Ascending aorta (tissue), 2 donors: ENCODE data around the gene GNA15. TPM values are rescaled to one million over a fixed set of nuclear protein-coding genes. Genes with fewer than 3 reads are reported as not detected.
A peak's percentile ranks its signal among the peaks of the same experiment; 100 is the strongest.

Source experiments
- DNase-seq, 2 donors: peaks; one replicate each; pipeline ENCODE4 v3.0.0-alpha.2; 2019; ENCODE audit warnings: low spot score in 2 of 2
- H3K27ac ChIP-seq, 2 donors: fragments of 200-600 bp; sonication (generic); one replicate each; pipeline ENCODE4 v1.5.1; 2016 to 2017; ENCODE audit warnings: mild to moderate bottlenecking in 1 of 2
- H3K27me3 ChIP-seq: fragments of 200-600 bp; sonication (generic); one replicate; pipeline ENCODE4 v1.5.1; 2017
- H3K36me3 ChIP-seq, 2 donors: fragments of 200-600 bp; sonication (generic); one replicate each; pipeline ENCODE4 v1.5.1; 2016
- H3K4me1 ChIP-seq, 2 donors: fragments of 200-600 bp; sonication (generic); one replicate each; pipeline ENCODE4 v1.5.1; 2016 to 2017; ENCODE audit warnings: mild to moderate bottlenecking in 1 of 2
- H3K4me3 ChIP-seq, 2 donors: fragments of 200-600 bp; sonication (generic); one replicate each; pipeline ENCODE4 v1.5.1; 2016 to 2017; ENCODE audit warnings: mild to moderate bottlenecking in 1 of 2
- H3K9me3 ChIP-seq, 2 donors: fragments of 200-600 bp; sonication (generic); one replicate each; pipeline ENCODE4 v1.5.1; 2016
- CTCF ChIP-seq, 3 experiments: fragments of 200-600 bp in 2 of 3; fragments of 450-650 bp in 1 of 3; sonication (generic) in 2 of 3; IDR thresholded peaks; one replicate each; pipeline ENCODE4 v1.5.1; 2016 to 2019; ENCODE audit warnings: antibody characterized with exemption in 3 of 3, mild to moderate bottlenecking in 1 of 3, moderate library complexity in 1 of 3
- intact Hi-C: fragments of 100-400 bp; cut with DNase I; formaldehyde crosslinking; loops from one replicate; pipeline ENCODE4 v1.15.1; 2023
- total RNA-seq: library from RNA; depleted of rRNA; stranded (reverse); fragments of >200 nt; gene quantifications from one replicate; pipeline ENCODE4 v1.1.0, GENCODE V29; 2016

GNA15 gene
- total RNA-seq, 1 donor from 2014 or later: 7.1 TPM

- H3K36me3 ChIP-seq: no peaks in the 10 kb centered on the region
- intact Hi-C loops: no loop called here
- no peak overlapping the region for H3K4me3 ChIP-seq
- no peak for DNase-seq
- H3K4me1 ChIP-seq: peaks cover 13 to 16% of the 10 kb centered on the region in 2 donors
- H3K27me3 ChIP-seq: no peaks in the 10 kb centered on the region
- TF ChIP-seq CTCF (IDR thresholded peaks at IDR 0.05): no peak
- no peaks in the 10 kb centered on the region for H3K9me3 ChIP-seq
- no peak overlapping the region for H3K27ac ChIP-seq
Measured at GRCh38 chr19:3183721-3184641, 48.1 kb downstream of the GNA15 start.

GRCh38 chr19:3184847-3185460 is 49.1 kb downstream of the GNA15 start:
- Histone ChIP-seq H3K27me3 (no peaks in the 10 kb centered on the region), H3K27ac (peak overlapping the region in 1 of 2 donors; percentile 75), H3K36me3 (no peaks in the 10 kb centered on the region), H3K4me1 (peaks cover 13 to 16% of the 10 kb centered on the region in 2 donors), H3K9me3 (no peaks in the 10 kb centered on the region), H3K4me3 (peak overlapping the region; percentile 89 to 98)
- TF ChIP-seq CTCF (IDR thresholded peaks at IDR 0.05): no peak
- peak in 1 of 2 donors; percentile 36 for DNase-seq
- intact Hi-C loops: loop anchor here (1.0 kb wide), 2 partner anchors 235 to 240 kb away; no protein-coding TSS in a partner anchor

GRCh38 chr19:3185461-3186159 is 49.8 kb downstream of the GNA15 start, which contains the start of gene NCLN:
TSS of gene NCLN (plus strand) at chr19:3185930. CDS start at chr19:3186031, 101 bp downstream.
- H3K9me3 ChIP-seq: no peaks in the 10 kb centered on the region
- intact Hi-C loops: loop anchor here (1.0 kb wide), 2 partner anchors 235 to 240 kb away; no protein-coding TSS in a partner anchor
- no peak for TF ChIP-seq CTCF (IDR thresholded peaks at IDR 0.05)
- H3K27me3 ChIP-seq: no peaks in the 10 kb centered on the region
- H3K4me1 ChIP-seq: peaks cover 13 to 16% of the 10 kb centered on the region in 2 donors
- DNase-seq: peak; percentile 78 to 96
- H3K4me3 ChIP-seq: peak within 1 kb of the TSS; percentile 89 to 98
- no peaks in the 10 kb centered on the region for H3K36me3 ChIP-seq
- peak within 1 kb of the TSS; percentile 60 to 75 for H3K27ac ChIP-seq

- no peaks in the 10 kb centered on the region for H3K27me3 ChIP-seq
- DNase-seq: no peak
- no peak for TF ChIP-seq CTCF (IDR thresholded peaks at IDR 0.05)
- peaks cover 13 to 16% of the 10 kb centered on the region in 2 donors for H3K4me1 ChIP-seq
- intact Hi-C loops: no loop called here
- H3K36me3 ChIP-seq: peaks cover 0 to 1% of the 10 kb centered on the region in 2 donors
- peak overlapping the region in 1 of 2 donors; percentile 2 for H3K27ac ChIP-seq
- H3K4me3 ChIP-seq: peak overlapping the region; percentile 89 to 98
- no peaks in the 10 kb centered on the region for H3K9me3 ChIP-seq
Measured at GRCh38 chr19:3186160-3186688, 50.4 kb downstream of the GNA15 start.
